Measurements from ENCODE around the gene UBE2Z.

The UBE2Z gene

DNA sequence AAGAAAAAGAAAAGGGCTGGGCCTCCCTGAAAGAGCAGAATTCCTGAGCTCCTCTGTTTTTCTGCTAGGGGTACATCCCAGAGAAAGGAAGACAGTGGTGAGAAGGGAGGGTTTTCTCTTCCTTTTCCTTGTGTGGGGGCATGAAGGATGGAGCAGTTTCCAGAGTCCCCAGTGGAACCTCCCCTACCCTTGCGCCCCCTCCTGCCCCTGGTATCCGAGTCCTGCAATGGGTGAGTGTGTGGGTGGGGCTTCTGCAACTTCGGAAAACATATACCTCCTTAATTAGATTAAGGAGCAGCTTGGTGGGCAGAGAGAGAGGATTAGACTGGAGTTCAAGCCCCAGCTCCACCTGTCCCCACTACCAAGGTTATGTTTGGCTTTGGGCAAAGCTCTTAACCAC is 65.6 kb downstream of the UBE2Z start:
- no peak for DNase-seq (ENCODE audit: low read depth)
- no peak overlapping the region for H3K4me3 ChIP-seq (replicated peaks; ENCODE audit: low read depth, low read length)
- TF ChIP-seq CTCF (IDR thresholded peaks at IDR 0.05; ENCODE audit: low read length, missing control alignments), result no peak
